ENCODE data around the gene SPRR5. TPM values are rescaled to one million over a fixed set of nuclear protein-coding genes. Genes with fewer than 3 reads are reported as not detected.

Gene SPRR5
- total RNA-seq, 2 donors from 2014 or later, result not detected

GRCh38 chr1:152940614-152941013 lies 6.4 kb upstream of the SPRR5 start:
- DNase-seq (ENCODE audit: low spot score), result no peak
- intact Hi-C loops (cut with DNase I), result no loop called here

- no peak for DNase-seq (ENCODE audit: low spot score)
- intact Hi-C loops (cut with DNase I), result no loop called here
Observed at GRCh38 chr1:152941037-152941711, 5.8 kb upstream of the SPRR5 start.

GRCh38 chr1:152942161-152942560 lies 4.8 kb upstream of the SPRR5 start:
- intact Hi-C loops (cut with DNase I), result no loop called here
- no peak for DNase-seq (ENCODE audit: low spot score)

- no peak for DNase-seq (ENCODE audit: low spot score)
- intact Hi-C loops (cut with DNase I), result no loop called here
Observed at GRCh38 chr1:152946248-152946647, 758 bp upstream of the SPRR5 start.

- DNase-seq (ENCODE audit: low spot score), result no peak
- intact Hi-C loops (cut with DNase I), result no loop called here
Observed at GRCh38 chr1:152951711-152952110, 4.7 kb downstream of the SPRR5 start.

GRCh38 chr1:152953761-152954160 lies 6.8 kb downstream of the SPRR5 start:
- no peak for DNase-seq (ENCODE audit: low spot score)
- intact Hi-C loops (cut with DNase I), result no loop called here

GRCh38 chr1:152954436-152954835 lies 7.4 kb downstream of the SPRR5 start:
- intact Hi-C loops (cut with DNase I), result no loop called here
- DNase-seq (ENCODE audit: low spot score), result no peak

GRCh38 chr1:152957561-152957960 lies 10.6 kb downstream of the SPRR5 start:
- no peak for DNase-seq (ENCODE audit: low spot score)
- intact Hi-C loops (cut with DNase I), result no loop called here

GRCh38 chr1:152959273-152959672 lies 12.3 kb downstream of the SPRR5 start:
- DNase-seq (ENCODE audit: low spot score), result no peak
- intact Hi-C loops (cut with DNase I), result no loop called here

GRCh38 chr1:152959801-152960451 lies 12.9 kb downstream of the SPRR5 start:
- intact Hi-C loops (cut with DNase I), result no loop called here

GRCh38 chr1:152960452-152961044 lies 13.5 kb downstream of the SPRR5 start:
- DNase-seq (ENCODE audit: low spot score), result no peak
- intact Hi-C loops (cut with DNase I), result no loop called here

More at GRCh38 chr1:152959801-152960451, 12.9 kb downstream of the SPRR5 start:
- DNase-seq (ENCODE audit: low spot score), result no peak

GRCh38 chr1:152961226-152961891 lies 14.4 kb downstream of the SPRR5 start:
- DNase-seq (ENCODE audit: low spot score), result no peak
- intact Hi-C loops (cut with DNase I), result no loop called here

- intact Hi-C loops (cut with DNase I), result no loop called here
- DNase-seq (ENCODE audit: low spot score), result no peak
Observed at GRCh38 chr1:152962876-152963415, 15.9 kb downstream of the SPRR5 start.

GRCh38 chr1:152964536-152964935 lies 17.5 kb downstream of the SPRR5 start:
- DNase-seq (ENCODE audit: low spot score), result no peak
- intact Hi-C loops (cut with DNase I), result no loop called here

- intact Hi-C loops (cut with DNase I), result no loop called here
- no peak for DNase-seq (ENCODE audit: low spot score)
Observed at GRCh38 chr1:152965853-152966252, 18.8 kb downstream of the SPRR5 start.

- no peak for DNase-seq (ENCODE audit: low spot score)
- intact Hi-C loops (cut with DNase I), result no loop called here
Observed at GRCh38 chr1:152967201-152967600, 20.2 kb downstream of the SPRR5 start.

- DNase-seq (ENCODE audit: low spot score), result no peak
- intact Hi-C loops (cut with DNase I), result no loop called here
Observed at GRCh38 chr1:152968248-152968647, 21.2 kb downstream of the SPRR5 start.

- intact Hi-C loops (cut with DNase I), result no loop called here
- no peak for DNase-seq (ENCODE audit: low spot score)
Observed at GRCh38 chr1:152969036-152969435, 22.0 kb downstream of the SPRR5 start.

GRCh38 chr1:152970495-152970894 lies 23.5 kb downstream of the SPRR5 start, which contains the start of gene SPRR4:
TSS of gene SPRR4 (plus strand) at chr1:152970648. CDS start at chr1:152971891, 1,243 bp downstream.
- intact Hi-C loops (cut with DNase I), result no loop called here
- no peak for DNase-seq (ENCODE audit: low spot score)
